Measurements from ENCODE around the gene PROZ. TPM values are rescaled to one million over a fixed set of nuclear protein-coding genes. Genes with fewer than 3 reads are reported as not detected.

The PROZ gene
- total RNA-seq, 1 donor from 2014 or later = not detected

DNA sequence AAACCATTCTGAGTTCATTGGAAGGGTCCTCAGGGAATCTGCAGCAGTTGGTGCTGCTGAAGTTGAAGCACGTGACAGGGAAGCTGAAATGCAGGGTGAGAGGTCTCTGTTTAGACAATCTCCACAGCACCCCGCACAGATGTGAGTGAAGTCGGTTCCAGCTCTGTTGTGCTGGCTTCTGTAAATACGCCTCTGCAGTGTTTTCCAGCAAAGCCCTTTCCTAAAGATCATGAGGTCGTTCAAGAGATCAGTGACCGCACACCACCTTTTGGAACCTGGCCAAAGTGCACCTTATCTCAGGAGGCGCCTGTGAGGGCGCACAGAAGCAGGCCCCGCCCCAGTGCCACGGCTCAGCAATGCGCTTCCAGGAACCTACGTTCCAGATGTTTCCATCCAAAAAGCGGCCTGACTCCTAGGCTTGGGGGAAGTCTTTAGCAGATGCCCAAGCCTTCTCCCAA, 61.7 kb downstream of the PROZ start:
- POLR2A ChIA-PET = no interaction called here
- intact Hi-C loops (cut with micrococcal nuclease) = no loop called here
- peaks cover 5% of the 10 kb centered on the region for H3K4me1 Mint-ChIP-seq
- no peaks in the 10 kb centered on the region for H3K27me3 Mint-ChIP-seq
- TF ChIP-seq, protein P1, sequence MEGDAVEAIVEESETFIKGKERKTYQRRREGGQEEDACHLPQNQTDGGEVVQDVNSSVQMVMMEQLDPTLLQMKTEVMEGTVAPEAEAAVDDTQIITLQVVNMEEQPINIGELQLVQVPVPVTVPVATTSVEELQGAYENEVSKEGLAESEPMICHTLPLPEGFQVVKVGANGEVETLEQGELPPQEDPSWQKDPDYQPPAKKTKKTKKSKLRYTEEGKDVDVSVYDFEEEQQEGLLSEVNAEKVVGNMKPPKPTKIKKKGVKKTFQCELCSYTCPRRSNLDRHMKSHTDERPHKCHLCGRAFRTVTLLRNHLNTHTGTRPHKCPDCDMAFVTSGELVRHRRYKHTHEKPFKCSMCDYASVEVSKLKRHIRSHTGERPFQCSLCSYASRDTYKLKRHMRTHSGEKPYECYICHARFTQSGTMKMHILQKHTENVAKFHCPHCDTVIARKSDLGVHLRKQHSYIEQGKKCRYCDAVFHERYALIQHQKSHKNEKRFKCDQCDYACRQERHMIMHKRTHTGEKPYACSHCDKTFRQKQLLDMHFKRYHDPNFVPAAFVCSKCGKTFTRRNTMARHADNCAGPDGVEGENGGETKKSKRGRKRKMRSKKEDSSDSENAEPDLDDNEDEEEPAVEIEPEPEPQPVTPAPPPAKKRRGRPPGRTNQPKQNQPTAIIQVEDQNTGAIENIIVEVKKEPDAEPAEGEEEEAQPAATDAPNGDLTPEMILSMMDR (IDR thresholded peaks at IDR 0.05) = no peak
- H3K9me3 Mint-ChIP-seq = no peaks in the 10 kb centered on the region
- DNase-seq (no peak), ATAC-seq (ENCODE audit: low read depth) (no peak)
- CTCF ChIA-PET = no interaction called here
- H3K36me3 Mint-ChIP-seq (ENCODE audit: low read depth) = peaks cover 56% of the 10 kb centered on the region
- no peak overlapping the region for H3K27ac Mint-ChIP-seq
- H3K4me3 Mint-ChIP-seq = no peak overlapping the region

DNA sequence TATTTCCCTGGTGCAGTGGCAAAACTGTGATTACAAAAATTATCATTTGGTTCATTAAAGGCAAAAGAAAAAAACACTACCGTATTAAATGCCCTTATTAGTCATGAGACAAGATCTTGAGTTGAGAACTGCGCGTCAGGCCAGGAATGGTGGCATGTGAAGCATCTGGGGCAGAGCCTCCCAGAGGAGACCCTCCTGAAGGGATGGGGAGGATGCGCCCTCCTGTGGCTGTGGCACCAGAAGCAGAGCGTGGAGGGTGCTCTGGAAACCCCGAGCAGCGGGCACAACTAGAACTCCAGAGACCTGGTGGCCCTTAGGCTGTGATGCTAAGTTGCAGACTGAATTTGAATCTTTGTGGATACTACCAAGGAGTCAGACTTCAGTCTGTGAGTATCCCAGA, 62.4 kb downstream of the PROZ start:
- H3K27me3 Mint-ChIP-seq = no peaks in the 10 kb centered on the region
- intact Hi-C loops (cut with micrococcal nuclease) = no loop called here
- H3K27ac Mint-ChIP-seq = no peak overlapping the region
- POLR2A ChIA-PET = no interaction called here
- H3K4me1 Mint-ChIP-seq = peaks cover 5% of the 10 kb centered on the region
- H3K36me3 Mint-ChIP-seq (ENCODE audit: low read depth) = peaks cover 62% of the 10 kb centered on the region
- DNase-seq = no peak
- H3K4me3 Mint-ChIP-seq = no peak overlapping the region
- TF ChIP-seq, protein P1 (IDR thresholded peaks at IDR 0.05) = no peak
- H3K9me3 Mint-ChIP-seq = no peaks in the 10 kb centered on the region
- CTCF ChIA-PET = no interaction called here
- no peak for ATAC-seq (ENCODE audit: low read depth)

Other genes starting within 250 kb of the PROZ start
- 2.1 and 3.4 TPM in 2 replicates for gene MCF2L, start 189.4 kb upstream of the PROZ start, total RNA-seq
- gene F7, start 52.9 kb upstream of the PROZ start, total RNA-seq = not detected in 2 replicates
- not detected in 2 replicates for gene F10, start 35.8 kb upstream of the PROZ start, total RNA-seq
- gene PCID2, start 50.0 kb downstream of the PROZ start, total RNA-seq = 35.6 and 43.1 TPM in 2 replicates
- gene CUL4A, start 51.0 kb downstream of the PROZ start, total RNA-seq = 65.9 and 77.2 TPM in 2 replicates
- 83.7 and 86.2 TPM in 2 replicates for gene LAMP1, start 138.6 kb downstream of the PROZ start, total RNA-seq
- gene GRTP1, start 205.5 kb downstream of the PROZ start, total RNA-seq = not detected in 2 replicates

Data from activated B cell treated with CpG ODN at 0.5 μM for 24 hours (primary cell).